ENCODE data around the gene CETN2. TPM values are rescaled to one million over a fixed set of nuclear protein-coding genes. Genes with fewer than 3 reads are reported as not detected.
A peak's percentile ranks its signal among the peaks of the same experiment; 100 is the strongest.

CETN2 gene
- 10 to 100 TPM; 12.3 to 12.6 TPM for total RNA-seq

DNA sequence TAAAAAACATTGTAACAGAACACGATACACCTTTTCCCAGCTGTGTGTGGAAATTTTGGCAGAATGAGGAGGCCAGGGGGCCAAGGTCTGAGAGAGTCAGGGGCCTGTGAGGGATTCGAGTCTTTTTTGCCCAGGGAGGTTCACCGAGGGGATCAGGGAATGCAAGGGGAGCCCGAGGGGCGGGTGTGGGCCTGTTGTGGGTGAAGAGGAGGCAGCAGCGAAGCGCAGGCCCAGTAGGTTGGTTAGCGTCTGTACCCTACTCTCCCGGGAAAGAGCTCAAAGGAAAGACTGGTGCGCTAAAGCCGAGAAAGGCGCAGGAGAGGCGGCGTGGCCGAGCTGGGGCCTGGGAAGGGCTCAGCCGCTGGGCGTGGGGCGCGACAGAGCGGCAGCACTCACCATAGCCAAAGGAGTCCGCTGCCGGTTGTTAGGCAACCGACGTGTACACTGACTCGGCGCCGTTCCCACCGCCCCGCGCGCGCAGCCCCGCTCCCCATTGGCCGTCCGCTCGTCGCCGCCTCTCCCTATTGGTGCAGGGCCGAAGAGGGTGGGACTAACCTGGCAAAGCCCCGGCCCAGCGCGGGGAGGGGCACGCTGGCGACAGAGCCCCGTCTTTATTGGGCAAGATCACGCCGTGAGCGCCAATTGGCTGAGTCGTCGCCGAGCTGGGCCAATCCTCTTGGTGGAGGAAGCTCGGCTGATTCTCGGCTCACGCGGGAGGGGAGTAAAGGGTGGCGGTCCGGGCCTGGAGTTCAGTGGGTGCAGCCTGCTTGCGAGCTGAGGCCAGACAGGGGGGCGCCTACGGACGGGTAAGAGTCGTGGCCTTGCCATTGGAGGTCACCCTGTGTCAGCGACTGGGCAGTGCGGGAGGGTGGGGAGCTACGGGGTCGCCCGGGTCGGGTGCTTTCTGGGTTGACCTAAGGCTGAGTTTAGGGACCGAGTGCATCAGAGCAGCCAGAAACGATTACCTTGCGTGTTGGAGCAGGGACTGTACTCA, at the start of gene CETN2, which contains the start of gene NSDHL:
Gene CETN2 (minus strand): TSS at position 446 of the 994 bp plus-strand sequence. CDS start 47 bp downstream, at position 399.
Gene NSDHL (plus strand): TSS at position 752 of the 994 bp plus-strand sequence. CDS start 15,262 bp downstream, outside the sequence.
- peaks cover 23% of the 10 kb centered on the region for H3K4me1 Mint-ChIP-seq (ENCODE audit: low read depth)
- peak; percentile 95 for DNase-seq
- no peaks in the 10 kb centered on the region for H3K27me3 Mint-ChIP-seq
- ChIA-PET CTCF (no interaction called here), POLR2A (interaction anchor here (1.0 kb wide), 1 partner anchor 9 kb away, joined by 3 read pairs; no protein-coding TSS in a partner anchor)
- H3K4me3 Mint-ChIP-seq, result peak within 1 kb of the TSS; percentile 89
- peak within 1 kb of the TSS; percentile 76 for H3K27ac Mint-ChIP-seq
- intact Hi-C loops (cut with micrococcal nuclease), result no loop called here
- peaks cover 7% of the 10 kb centered on the region for H3K36me3 Mint-ChIP-seq
- H3K9me3 Mint-ChIP-seq, result no peaks in the 10 kb centered on the region

DNA sequence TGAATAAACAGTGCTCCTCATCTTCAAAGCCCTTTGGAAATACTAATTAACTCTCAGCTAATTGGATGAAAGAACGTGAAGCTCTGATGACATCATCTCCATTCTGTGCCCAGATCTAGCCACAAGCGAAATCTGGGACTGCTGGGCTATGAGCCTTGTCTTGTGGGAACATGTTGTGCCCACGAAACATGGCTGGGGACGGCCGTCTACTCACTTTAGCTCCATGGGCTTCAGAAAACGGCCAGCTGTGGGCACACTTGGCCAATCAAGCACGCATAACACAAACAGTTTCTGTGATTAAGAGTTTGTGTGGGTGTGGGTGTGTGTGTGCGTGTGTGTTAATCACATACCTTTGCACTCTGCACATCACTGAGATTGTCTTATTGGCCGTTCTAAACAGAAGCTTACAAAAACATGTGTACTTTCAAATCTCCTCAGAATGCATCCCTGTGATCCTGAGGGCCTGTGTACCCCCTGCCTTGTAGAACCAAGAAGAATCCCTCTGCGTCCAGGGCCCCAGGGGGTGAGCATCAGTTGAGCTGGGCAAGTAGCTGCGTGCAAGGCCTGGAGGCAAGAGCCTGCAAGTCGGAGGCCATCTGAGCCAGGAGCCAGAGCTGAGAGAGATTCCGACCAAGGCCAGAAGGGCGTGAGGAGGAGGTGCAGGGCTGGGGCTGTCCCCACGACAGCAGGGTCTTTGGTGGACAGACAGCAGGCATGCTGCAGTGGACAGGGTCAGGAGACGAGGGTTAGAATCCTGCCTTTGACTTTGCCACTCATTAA, 48.6 kb upstream of the CETN2 start:
- Mint-ChIP-seq H3K27ac (no peak overlapping the region), H3K36me3 (no peaks in the 10 kb centered on the region), H3K4me1 (ENCODE audit: low read depth) (no peaks in the 10 kb centered on the region), H3K9me3 (no peaks in the 10 kb centered on the region), H3K27me3 (no peaks in the 10 kb centered on the region), H3K4me3 (no peak overlapping the region)
- no peak for DNase-seq
- CTCF ChIA-PET, result no interaction called here
- intact Hi-C loops (cut with micrococcal nuclease), result no loop called here
- POLR2A ChIA-PET, result no interaction called here

DNA sequence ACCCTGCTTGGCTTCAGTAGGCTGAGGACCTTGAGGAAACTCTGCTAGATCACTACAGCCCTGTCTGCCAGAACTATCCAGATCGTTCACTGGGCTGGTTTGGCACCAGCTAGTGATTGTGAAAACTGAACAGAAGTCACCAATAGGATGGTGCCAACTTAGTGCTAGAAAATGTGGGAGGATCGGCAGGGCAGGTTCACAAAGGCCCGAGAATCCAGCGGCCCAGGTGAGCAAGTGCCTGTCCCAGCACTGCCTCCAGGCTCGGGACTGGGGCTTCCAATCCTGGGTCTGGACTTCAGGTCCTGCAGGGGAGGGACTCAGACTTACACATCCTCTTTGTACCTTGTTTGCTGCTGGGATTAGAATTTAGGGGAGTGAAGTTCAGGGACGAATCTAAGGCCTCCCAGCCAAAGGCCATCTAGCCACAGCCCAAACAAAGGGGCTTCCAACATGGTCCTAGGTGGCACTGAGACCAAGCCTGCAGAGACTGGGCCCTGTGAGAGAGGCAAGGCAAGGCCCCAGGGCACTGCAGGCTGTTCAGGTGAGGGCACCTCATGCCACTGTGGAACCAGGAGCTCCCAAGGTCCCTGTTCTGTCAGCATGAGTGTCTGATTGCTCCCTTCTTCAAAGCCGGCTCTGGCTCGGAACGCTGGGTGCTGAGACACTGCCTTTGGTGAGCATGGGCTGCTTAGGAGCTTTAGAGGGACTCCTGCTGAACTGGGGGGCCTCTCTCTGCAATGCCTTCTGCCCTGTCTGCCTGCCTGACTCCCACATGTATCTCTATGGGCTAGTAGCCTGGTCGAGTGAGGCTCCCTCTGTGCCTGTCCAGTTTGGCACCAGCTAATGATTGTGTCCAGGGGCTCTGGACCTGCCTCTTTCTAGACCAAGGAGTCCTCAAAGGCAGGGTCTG, 46.6 kb upstream of the CETN2 start:
- H3K4me1 Mint-ChIP-seq (ENCODE audit: low read depth), result peaks cover 3% of the 10 kb centered on the region
- H3K36me3 Mint-ChIP-seq, result no peaks in the 10 kb centered on the region
- no peak overlapping the region for H3K27ac Mint-ChIP-seq
- no peaks in the 10 kb centered on the region for H3K9me3 Mint-ChIP-seq
- ChIA-PET POLR2A (no interaction called here), CTCF (no interaction called here)
- DNase-seq, result no peak
- intact Hi-C loops (cut with micrococcal nuclease), result no loop called here
- no peaks in the 10 kb centered on the region for H3K27me3 Mint-ChIP-seq
- no peak overlapping the region for H3K4me3 Mint-ChIP-seq

DNA sequence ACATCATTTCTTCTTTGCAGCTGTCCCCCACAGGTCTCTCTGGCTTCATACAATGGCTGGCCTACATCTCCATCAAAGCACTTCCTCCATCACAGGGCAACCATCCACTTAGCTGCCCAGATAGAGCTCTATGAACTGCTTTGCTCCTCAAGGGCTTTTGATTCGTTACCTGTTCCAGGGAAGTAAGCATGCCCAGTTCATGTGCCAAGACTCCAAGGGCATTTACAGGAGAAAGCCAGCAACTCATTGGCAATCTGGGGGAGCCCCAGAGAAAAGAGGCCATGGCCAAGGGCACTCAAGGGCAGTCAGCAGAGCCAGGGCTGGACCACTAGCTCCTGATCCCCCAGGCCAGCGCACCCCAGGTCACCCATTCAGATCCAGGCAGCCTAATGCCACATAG, 42.8 kb upstream of the CETN2 start:
- CTCF ChIA-PET, result no interaction called here
- H3K36me3 Mint-ChIP-seq, result peaks cover 6% of the 10 kb centered on the region
- DNase-seq, result no peak
- POLR2A ChIA-PET, result no interaction called here
- no peaks in the 10 kb centered on the region for H3K9me3 Mint-ChIP-seq
- H3K27me3 Mint-ChIP-seq, result no peaks in the 10 kb centered on the region
- no peak overlapping the region for H3K4me3 Mint-ChIP-seq
- intact Hi-C loops (cut with micrococcal nuclease), result no loop called here
- no peak overlapping the region for H3K27ac Mint-ChIP-seq
- H3K4me1 Mint-ChIP-seq (ENCODE audit: low read depth), result peaks cover 6% of the 10 kb centered on the region

DNA sequence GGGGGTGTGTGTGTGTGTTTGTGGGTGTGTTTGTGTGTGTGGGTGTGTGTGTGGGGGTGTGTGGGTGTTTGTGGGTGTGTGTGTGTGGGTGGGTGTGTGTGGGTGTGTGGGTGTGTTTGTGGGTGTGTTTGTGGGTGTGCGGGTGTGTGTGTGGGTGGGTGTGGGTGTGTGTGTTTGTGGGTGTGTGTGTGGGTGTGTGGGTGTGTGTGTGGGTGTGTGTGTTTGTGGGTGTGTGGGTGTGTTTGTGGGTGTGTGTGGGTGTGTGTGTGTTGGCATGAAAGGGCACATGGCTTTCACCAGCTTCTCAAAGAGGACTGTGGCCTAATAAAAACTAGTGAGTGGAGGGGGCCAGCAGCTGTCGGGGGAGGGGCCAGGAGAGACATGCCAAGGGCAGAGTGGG, 42.0 kb upstream of the CETN2 start:
- Mint-ChIP-seq H3K4me3 (no peak overlapping the region), H3K36me3 (peaks cover 6% of the 10 kb centered on the region), H3K27ac (no peak overlapping the region), H3K4me1 (ENCODE audit: low read depth) (peaks cover 6% of the 10 kb centered on the region), H3K9me3 (no peaks in the 10 kb centered on the region), H3K27me3 (no peaks in the 10 kb centered on the region)
- DNase-seq, result no peak
- CTCF ChIA-PET, result no interaction called here
- POLR2A ChIA-PET, result no interaction called here
- intact Hi-C loops (cut with micrococcal nuclease), result no loop called here

DNA sequence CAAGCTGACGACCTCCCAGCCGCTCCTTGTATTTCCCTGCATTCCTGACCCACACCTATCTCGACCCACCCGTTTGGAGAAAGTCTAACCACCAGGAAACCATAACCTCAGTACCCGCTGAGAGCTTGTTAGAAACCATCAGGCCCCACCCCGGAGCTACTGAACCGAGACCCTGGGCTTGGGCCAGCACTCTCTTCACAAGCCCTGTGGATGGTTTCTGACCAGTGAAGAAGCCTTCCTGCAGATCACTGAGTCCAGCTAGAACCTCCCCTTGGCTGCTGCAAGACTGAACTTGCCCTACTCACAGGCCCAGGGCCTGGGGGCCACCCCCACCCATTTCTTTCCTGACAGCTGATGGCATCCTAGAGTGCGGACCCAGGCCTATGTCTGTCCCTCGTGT, 40.7 kb upstream of the CETN2 start:
- DNase-seq, result no peak
- Mint-ChIP-seq H3K27me3 (no peaks in the 10 kb centered on the region), H3K4me1 (ENCODE audit: low read depth) (peaks cover 6% of the 10 kb centered on the region), H3K36me3 (peaks cover 6% of the 10 kb centered on the region), H3K27ac (no peak overlapping the region), H3K9me3 (no peaks in the 10 kb centered on the region), H3K4me3 (no peak overlapping the region)
- CTCF ChIA-PET, result no interaction called here
- POLR2A ChIA-PET, result no interaction called here
- intact Hi-C loops (cut with micrococcal nuclease), result no loop called here

DNA sequence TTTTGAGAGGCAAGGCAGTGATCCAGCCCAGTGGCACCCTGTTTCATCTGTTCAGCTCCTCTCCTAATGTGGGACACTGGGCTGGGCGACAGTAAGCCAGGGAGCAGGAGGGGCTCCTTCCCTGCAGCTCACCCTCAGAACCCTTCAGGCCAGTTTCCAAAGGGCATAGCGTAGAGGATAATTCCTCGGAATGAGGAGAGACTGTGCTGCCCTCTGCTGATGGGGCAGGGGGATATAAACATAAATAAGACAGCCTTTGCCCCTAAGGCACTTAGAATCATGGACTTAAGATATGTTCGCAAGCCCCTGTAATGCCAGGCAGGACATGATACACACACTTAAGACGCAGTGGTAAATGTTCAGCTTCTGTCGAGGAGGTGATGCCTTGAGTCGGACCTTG, 39.4 kb upstream of the CETN2 start:
- ChIA-PET CTCF (no interaction called here), POLR2A (no interaction called here)
- H3K36me3 Mint-ChIP-seq, result peaks cover 9% of the 10 kb centered on the region

DNA sequence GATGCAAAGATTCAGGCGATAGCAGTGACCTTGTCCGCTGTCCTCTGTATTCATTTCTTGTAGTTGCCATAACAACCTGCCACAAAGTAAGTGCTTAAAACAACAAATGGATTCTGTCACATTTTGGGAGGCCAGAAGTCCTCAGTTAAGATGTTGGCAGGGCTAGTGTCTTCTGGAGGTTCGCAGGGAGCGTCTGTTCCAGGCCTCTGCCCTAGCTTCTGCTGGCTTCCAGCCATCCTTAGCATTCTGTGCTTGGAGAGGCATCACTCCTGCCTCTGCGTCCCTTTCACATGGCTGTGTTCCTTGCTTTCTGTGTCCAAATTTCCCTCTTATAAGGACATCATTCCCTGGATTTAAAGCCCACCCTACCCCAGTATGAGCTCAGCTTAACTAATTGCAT, 35.8 kb upstream of the CETN2 start:
- ChIA-PET CTCF (no interaction called here), POLR2A (no interaction called here)
- Mint-ChIP-seq H3K9me3 (no peaks in the 10 kb centered on the region), H3K27me3 (no peaks in the 10 kb centered on the region), H3K27ac (no peak overlapping the region), H3K36me3 (peaks cover 22% of the 10 kb centered on the region), H3K4me1 (ENCODE audit: low read depth) (no peaks in the 10 kb centered on the region), H3K4me3 (no peak overlapping the region)
- no peak for DNase-seq
- intact Hi-C loops (cut with micrococcal nuclease), result no loop called here

More for the DNA sequence above, 39.4 kb upstream of the CETN2 start:
- DNase-seq, result no peak
- Mint-ChIP-seq H3K27me3 (no peaks in the 10 kb centered on the region), H3K4me1 (ENCODE audit: low read depth) (peaks cover 6% of the 10 kb centered on the region), H3K27ac (no peak overlapping the region), H3K4me3 (no peak overlapping the region), H3K9me3 (no peaks in the 10 kb centered on the region)
- intact Hi-C loops (cut with micrococcal nuclease), result no loop called here

DNA sequence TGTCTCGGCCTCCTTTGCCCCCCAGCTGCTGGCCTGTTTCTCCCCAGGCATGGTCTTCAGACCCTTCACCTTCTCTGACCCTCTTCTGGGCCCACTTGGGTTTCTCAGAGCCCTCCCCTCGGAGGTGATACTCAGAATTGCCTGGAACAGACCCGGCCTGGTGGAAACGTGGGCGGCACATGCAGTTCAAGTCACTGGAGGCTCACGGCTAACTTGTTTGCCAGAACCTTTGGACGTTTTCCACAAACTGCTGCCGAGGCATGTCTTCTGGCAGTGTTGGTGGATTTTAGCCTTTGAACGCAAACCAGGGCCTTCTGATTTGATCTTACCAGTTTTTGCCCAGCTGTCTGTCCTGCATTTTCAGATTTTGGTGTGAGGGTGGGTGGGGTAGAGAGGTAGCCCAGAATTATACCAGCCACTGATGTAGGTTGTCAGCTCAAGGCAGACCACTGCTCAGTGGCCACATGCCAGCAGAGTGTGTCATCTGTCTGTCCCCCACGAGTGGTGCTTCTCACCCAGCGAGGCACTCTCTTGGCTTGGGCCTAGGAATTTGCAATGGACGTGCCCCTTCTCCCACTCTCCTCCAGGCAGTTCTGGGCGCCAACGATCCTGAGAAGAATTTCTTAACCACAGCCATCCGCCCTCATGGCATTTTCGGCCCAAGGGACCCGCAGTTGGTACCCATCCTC, 34.8 kb upstream of the CETN2 start:
- Mint-ChIP-seq H3K36me3 (peaks cover 22% of the 10 kb centered on the region), H3K4me1 (ENCODE audit: low read depth) (no peaks in the 10 kb centered on the region), H3K4me3 (no peak overlapping the region), H3K9me3 (no peaks in the 10 kb centered on the region), H3K27ac (no peak overlapping the region), H3K27me3 (no peaks in the 10 kb centered on the region)
- DNase-seq, result no peak
- POLR2A ChIA-PET, result no interaction called here
- CTCF ChIA-PET, result no interaction called here
- intact Hi-C loops (cut with micrococcal nuclease), result no loop called here

DNA sequence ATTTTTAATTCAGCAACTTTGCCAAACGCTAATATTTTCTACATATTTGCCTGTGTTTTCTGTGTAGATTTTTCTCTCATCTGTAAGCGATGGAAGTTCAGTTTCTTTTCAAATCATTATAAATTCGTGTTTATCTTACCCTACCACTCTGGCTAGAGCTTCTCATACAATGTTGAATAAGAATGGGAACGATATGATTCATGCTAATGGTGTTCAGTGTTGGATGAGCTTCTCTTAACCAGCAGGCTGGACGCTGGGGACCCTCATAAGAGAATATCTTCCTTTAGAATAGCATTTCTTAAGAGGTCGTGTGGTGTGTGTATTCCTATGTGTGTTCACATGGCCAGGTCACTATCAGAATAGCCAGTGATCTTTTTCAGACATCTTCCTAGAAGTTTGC, 31.3 kb upstream of the CETN2 start:
- no peaks in the 10 kb centered on the region for H3K27me3 Mint-ChIP-seq
- no peaks in the 10 kb centered on the region for H3K4me1 Mint-ChIP-seq (ENCODE audit: low read depth)
- H3K9me3 Mint-ChIP-seq, result no peaks in the 10 kb centered on the region
- peaks cover 16% of the 10 kb centered on the region for H3K36me3 Mint-ChIP-seq
- ChIA-PET CTCF (no interaction called here), POLR2A (no interaction called here)
- intact Hi-C loops (cut with micrococcal nuclease), result no loop called here
- DNase-seq, result no peak
- no peak overlapping the region for H3K27ac Mint-ChIP-seq
- H3K4me3 Mint-ChIP-seq, result no peak overlapping the region

DNA sequence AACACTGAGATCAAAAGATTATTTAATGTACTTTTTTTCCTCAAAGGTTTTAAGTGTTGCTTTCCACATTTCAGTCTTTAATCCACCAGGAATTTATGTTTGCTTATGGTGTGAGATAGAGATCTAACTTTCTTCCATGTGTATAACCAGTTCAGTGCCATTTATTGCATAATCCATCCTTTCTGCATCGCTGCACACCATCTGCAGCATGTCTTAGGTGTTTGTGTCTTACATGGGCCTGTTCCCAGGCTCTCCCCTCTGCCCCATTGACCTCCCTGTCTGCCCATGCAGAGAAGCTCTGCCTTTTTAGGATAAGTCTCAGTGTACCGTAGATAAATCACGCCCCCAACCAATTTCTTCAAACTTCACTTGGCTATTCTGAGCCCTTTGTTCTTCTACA, 30.6 kb upstream of the CETN2 start:
- peaks cover 16% of the 10 kb centered on the region for H3K36me3 Mint-ChIP-seq
- no peak overlapping the region for H3K4me3 Mint-ChIP-seq
- no peak for DNase-seq
- POLR2A ChIA-PET, result no interaction called here
- H3K27me3 Mint-ChIP-seq, result no peaks in the 10 kb centered on the region
- CTCF ChIA-PET, result no interaction called here
- intact Hi-C loops (cut with micrococcal nuclease), result no loop called here
- no peaks in the 10 kb centered on the region for H3K4me1 Mint-ChIP-seq (ENCODE audit: low read depth)
- no peaks in the 10 kb centered on the region for H3K9me3 Mint-ChIP-seq
- H3K27ac Mint-ChIP-seq, result no peak overlapping the region
